NAMALWA (cell line): ENCODE measurements around the gene PCGF3.
A peak's percentile ranks its signal among the peaks of the same experiment; 100 is the strongest.
"Not testable (repeated sequence)": the region's sequence is repeated elsewhere in the genome, so short reads cannot be mapped to it uniquely, and the experiment has no call there.

Experiments
- DNase-seq: peaks from one replicate; pipeline ENCODE4 v3.0.0-alpha.2; 2015; ENCODE audit warnings: low spot score

Gene PCGF3

DNA sequence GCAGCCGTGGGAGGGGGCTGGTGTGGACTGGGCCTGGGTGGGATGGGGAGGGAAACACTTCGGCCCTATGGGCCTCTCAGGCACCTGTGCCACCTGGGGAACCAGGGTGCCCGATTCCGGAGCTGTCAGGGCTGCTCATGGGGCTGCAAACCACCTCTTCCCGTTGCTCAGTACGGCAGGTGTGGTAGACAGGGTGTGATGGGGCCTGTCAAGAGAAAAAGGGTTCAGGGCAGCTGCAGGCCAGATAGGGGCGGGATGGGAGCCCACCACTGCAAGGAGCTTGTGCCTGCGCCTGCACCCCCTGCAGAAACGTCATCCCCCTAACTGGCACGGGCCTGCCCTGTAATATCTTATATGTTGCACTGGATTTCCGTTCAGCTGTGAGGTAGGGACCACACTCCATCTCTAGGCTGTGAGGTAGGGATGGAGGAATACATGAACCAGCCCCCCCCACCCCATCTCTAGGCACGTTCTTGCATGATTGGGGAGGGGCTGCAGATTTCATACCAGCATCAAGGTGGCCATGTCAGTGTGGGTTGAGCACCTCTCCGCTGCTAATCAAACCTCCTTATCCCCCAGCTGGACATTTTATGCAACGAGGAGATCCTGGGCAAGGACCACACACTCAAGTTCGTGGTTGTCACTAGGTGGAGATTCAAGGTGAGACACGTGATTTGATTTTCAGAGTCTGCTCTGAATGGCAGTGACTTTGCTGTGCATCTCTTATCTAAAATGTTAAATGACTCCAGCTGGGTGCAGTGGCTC lies 59.0 kb downstream of the PCGF3 start:
- DNase-seq: no peak

- no peak for DNase-seq
Measured at GRCh38 chr4:766152-766515, 60.5 kb downstream of the PCGF3 start.

- DNase-seq: no peak
Measured at GRCh38 chr4:766559-767283, 61.1 kb downstream of the PCGF3 start.

- no peak for DNase-seq
Measured at GRCh38 chr4:768076-768475, 62.4 kb downstream of the PCGF3 start.

DNA sequence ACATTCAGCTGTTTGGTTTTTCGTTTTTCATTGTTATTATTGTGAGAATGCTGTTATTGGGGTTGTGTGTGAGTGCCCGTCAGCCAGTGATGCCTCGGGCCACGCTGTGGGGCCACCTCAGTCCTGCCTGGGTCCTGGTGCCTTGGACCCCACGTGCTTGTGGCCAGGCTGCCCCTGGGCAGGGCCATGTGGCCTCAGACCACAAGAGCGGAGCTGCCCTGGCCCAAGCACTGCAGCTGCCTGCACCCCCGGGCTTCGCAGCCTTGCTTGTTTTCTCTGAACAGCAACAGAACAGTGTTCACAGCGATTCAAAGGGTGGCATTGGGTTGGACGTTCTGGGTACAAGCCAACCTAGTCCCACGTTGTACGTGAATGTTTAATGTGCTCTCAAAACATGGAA lies 63.4 kb downstream of the PCGF3 start:
- DNase-seq: no peak

DNA sequence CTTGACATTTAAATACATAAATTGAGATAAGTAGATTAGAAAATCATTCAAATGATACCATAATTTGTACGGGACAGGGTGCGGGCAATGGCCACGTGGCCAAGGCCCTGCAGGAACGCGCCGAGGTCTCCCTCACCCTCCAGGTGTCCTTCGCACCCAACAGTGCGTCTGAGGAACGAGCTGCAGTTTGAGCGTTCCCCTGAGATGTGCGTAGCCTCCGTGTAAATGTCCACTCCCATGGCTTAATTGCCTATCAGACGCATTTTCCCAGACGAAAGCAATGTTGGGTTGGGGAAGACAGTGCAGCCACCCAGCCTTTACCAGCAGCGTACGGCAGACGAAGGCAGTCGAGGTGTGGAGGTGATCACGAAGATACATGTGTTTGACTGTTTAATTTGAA lies 63.9 kb downstream of the PCGF3 start:
- DNase-seq: no peak

DNA sequence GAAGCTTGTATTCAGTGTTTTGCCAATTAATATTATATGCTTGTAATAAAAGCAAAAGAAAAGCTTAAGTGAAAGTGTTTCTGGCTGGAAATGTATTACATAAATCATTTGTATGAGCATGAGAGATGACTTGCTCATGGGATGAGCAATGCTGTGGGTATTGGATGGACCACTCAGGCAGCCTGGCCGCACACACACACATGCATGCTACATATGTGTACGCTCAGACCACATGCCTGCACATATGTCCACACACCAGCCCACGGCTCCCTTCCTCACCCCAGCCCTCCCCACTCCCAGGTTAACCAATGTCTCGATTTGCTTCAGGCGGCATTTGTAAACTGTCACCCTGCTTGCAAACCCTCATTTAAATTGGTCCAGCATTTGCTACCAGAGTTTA lies 64.4 kb downstream of the PCGF3 start:
- no peak for DNase-seq

- DNase-seq: no peak
Measured at GRCh38 chr4:771464-771863, 65.8 kb downstream of the PCGF3 start.

- DNase-seq: no peak
Measured at GRCh38 chr4:772118-772517, 66.5 kb downstream of the PCGF3 start.

- DNase-seq: no peak
Measured at GRCh38 chr4:772776-773175, 67.1 kb downstream of the PCGF3 start.

GRCh38 chr4:773214-773613 lies 67.6 kb downstream of the PCGF3 start:
- DNase-seq: no peak

DNA sequence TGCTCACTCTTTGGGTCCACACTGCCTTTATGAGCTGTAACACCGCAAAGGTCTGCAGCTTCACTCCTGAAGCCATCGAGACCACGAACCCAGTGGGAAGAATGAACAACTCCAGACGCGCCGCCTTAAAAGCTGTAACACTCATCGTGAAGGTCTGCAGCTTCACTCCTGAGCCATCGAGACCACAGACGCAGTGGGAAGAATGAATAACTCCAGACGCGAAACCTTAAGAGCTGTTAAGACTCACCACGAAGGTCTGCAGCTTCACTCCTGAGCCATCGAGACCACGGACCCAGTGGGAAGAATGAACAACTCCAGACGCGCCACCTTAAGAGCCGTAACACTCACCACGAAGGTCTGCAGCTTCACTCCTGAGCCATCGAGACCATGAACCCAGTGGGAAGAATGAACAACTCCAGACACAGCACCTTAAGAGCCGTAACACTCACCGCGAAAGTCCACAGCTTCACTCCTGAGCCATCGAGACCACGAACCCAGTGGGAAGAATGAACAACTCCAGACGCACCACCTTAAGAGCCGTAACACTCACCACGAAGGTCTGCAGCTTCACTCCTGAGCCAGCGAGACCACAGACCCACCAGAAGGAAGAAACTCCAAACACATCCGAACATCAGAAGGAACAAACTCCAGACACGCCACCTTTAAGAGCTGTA lies 68.9 kb downstream of the PCGF3 start:
- DNase-seq: not testable (repeated sequence)

GRCh38 chr4:775485-775884 lies 69.9 kb downstream of the PCGF3 start:
- DNase-seq: not testable (repeated sequence)

DNA sequence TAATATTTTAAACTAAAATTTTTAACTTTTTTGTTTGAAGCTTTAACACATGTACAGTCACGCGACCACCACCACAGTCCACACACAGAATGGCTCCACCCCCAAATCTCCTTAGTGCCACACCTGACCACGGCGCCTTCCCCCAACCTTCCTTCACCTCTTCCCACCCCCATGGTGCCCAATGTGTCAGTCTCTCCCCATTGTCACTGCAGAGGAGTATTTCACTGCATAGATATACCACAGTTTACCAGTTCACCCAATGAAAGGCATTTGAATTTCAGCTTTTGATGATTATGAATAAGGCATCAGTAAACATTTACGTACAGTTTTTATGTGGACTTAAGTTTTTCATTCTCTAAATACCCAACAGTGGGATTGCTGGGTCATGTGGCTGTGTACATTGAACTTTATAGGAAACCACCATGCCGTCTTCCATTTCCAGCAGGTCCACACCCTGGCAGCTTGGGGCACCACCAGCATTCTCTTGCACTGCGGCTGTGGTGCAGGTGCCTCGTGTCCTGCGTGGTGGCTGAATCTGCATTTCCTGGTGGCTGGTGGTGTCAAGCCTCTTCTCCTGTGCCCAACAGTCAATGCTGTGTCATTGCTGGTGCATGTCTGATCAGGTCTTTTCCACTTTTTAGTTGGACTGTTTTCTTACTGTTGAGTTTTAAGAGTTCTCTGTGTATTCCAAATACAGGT lies 71.3 kb downstream of the PCGF3 start:
- no peak for DNase-seq

DNA sequence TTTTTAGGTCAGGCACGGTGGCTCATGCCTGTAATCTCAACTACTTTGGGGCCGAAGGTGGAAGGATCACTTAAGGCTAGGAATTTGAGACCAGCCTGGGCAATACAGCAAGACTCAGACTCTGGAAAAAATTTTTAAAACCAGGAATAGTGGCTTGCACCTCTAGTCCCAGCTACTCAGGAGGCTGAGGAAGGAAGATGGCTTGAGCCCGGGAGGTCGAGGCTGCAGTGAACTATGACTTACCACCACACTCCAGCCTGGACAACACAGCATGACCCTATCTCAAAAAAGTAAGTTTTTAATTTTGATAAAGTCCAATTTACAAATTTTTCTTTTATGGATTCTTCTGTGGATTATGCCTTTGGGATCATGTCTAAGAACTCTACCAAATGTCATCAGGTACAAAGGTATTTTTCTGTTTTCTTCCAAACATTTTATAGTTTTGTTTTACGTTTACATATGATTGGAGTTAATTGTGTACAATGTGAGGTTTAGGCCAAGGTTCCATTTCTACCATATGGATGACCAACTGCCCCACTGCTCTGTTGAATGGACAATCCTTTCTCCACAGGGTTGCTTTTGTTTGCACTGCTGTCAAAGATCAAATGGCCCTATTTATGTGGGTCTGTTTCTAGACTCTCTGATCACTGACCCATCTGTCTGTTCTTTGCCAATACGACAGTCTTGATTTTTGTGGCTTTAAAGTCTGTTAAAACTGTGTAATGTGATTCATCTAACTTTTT lies 72.1 kb downstream of the PCGF3 start:
- no peak for DNase-seq

- DNase-seq: no peak
Measured at GRCh38 chr4:779555-779954, 73.9 kb downstream of the PCGF3 start.

DNA sequence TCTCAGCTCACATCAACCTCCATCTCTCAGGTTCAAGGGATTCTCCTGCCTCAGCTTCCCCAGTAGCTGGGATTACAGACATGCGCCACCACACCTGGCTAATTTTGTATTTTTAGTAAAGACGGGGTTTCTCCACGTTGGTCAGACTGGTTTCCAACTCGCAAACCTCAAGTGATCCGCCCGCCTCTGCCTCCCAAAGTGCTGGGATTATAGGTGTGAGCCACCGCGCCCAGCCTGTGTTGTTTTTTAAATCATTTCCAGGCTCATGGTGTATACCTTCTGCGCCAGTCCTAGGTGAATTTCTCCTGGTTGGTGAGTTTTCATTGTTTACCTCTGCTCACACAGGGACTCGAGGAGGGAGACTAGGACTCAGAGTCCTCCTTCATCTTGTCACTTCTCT lies 74.6 kb downstream of the PCGF3 start:
- DNase-seq: not testable (repeated sequence)

DNA sequence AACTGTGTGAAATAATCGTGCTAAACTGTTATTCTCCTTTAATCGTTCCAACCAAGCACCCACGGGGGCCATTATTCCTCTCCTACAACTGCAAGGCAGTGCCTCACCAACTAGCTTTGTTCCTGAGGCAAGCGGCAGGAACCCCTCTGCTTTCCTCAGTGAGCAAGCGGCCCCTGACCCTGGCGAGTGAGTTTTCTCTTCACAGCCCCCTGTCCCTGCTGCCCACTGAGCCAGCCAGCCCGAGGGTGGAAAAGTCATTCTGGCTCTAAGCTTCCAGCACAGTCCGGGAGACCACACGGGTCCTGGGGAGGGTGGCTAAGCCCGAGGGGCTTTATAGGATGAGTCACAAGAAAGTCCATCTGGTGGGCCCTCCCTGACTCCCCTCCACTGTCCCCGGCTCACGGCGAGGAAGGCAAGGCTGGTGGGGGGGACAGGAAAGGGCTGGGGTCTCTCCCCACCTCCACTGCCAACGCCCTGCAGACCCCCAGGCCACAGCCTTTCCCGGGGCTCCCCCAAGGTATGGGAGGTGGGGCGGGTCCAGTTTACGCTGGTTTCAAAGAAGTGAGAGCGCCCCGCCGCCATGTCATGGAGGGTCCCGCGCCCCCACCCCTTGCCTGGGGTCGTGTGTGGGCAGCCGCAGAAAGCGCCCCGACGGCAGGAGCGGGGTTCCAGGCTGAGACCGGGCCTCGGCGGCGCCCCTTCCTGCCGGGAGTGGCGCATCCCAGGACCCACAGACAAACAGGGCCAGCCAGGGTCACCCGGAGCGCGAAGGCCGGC lies 75.3 kb downstream of the PCGF3 start:
- DNase-seq: no peak

DNA sequence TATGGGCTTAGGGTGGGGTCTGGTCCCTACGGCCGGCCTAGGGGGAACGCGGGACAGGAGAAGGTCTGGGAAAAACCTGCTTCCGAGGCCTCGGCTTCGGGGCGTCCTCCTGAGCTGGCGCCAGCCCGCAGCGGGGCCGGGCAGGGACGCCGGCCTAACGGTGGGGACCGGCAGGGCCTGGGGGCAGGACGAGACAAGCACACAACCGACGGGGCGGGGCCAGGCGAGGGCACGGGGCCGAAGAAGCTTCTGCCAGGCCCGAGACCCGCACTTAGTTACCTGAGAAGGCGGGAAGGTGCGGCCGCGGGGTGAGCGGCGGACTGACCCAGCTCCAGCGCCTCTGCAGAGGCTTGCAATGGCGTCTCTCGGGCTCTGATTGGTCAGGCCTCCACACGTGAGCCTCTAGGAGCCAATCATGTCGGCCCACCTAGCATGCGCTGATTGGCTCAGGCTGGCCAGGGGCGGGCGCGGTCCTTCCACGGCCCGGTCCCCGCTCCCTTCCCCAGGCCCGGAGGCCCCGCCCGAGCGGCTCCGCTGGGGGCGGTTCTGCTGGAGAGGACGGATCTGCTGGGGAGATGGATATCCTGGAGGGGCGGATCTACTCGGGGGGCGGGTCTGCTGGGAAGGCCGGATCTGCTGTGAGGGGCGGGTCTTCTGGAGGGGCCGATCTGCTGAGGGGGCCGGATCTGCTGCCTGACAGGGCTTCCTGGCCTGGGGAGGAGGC lies 76.0 kb downstream of the PCGF3 start:
- DNase-seq: peak; percentile 99
